ENCODE data around the gene PCSK7. TPM values are rescaled to one million over a fixed set of nuclear protein-coding genes. Genes with fewer than 3 reads are reported as not detected.

PCSK7 gene
- total RNA-seq, 4 donors from 2014 or later, result 136 to 244 (median 171) TPM

- DNase-seq, result no peak
- H3K36me3 ChIP-seq, result peaks cover 0 to 45% (median 0%) of the 10 kb centered on the region in 3 donors
- TF ChIP-seq CTCF (IDR thresholded peaks at IDR 0.05) (no peak), POLR2A (IDR thresholded peaks at IDR 0.05) (no peak)
- no peaks in the 10 kb centered on the region for H3K27me3 ChIP-seq
- H3K4me3 ChIP-seq, result no peak overlapping the region
- no peaks in the 10 kb centered on the region for H3K9me3 ChIP-seq
- H3K4me1 ChIP-seq, result no peaks in the 10 kb centered on the region
- no peak overlapping the region for H3K27ac ChIP-seq
These were observed 24.7 kb upstream of the PCSK7 start for GRCh38 chr11:117256573-117256972.

DNA sequence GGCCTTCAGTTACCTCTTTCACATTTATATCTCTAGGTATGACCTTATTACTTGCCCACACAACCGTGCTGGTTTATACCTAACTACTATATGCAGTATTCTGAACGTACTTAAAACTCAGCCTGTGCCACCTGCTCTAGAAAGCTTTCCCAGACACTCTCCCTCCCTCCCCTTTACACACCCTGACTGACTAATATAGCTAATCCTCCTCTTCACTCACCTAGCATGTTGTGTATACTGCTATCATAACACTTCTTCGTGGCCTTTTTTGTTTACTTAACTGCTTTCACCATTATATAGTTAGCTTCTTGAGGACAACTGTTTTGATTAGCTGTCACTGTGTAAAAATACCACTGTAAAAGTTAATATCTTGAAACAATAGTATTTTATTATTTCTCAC, 24.1 kb upstream of the PCSK7 start:
- no peak for DNase-seq
- TF ChIP-seq POLR2A (IDR thresholded peaks at IDR 0.05) (no peak), CTCF (IDR thresholded peaks at IDR 0.05) (no peak)
- Histone ChIP-seq H3K4me1 (no peaks in the 10 kb centered on the region), H3K4me3 (no peak overlapping the region), H3K27ac (no peak overlapping the region), H3K9me3 (no peaks in the 10 kb centered on the region), H3K27me3 (no peaks in the 10 kb centered on the region), H3K36me3 (peaks cover 0 to 39% (median 0%) of the 10 kb centered on the region in 3 donors)

GRCh38 chr11:117251506-117251905, 19.6 kb upstream of the PCSK7 start:
- Histone ChIP-seq H3K27ac (no peak overlapping the region), H3K9me3 (no peaks in the 10 kb centered on the region), H3K27me3 (no peaks in the 10 kb centered on the region), H3K36me3 (peaks cover 0 to 64% (median 0%) of the 10 kb centered on the region in 3 donors), H3K4me3 (no peak overlapping the region), H3K4me1 (no peaks in the 10 kb centered on the region)
- TF ChIP-seq POLR2A (IDR thresholded peaks at IDR 0.05), result no peak
- no peak for TF ChIP-seq CTCF (IDR thresholded peaks at IDR 0.05)
- no peak for DNase-seq

GRCh38 chr11:117249571-117249970, 17.7 kb upstream of the PCSK7 start:
- Histone ChIP-seq H3K4me3 (no peak overlapping the region), H3K9me3 (no peaks in the 10 kb centered on the region), H3K36me3 (peaks cover 0 to 78% (median 0%) of the 10 kb centered on the region in 3 donors), H3K4me1 (no peaks in the 10 kb centered on the region), H3K27me3 (no peaks in the 10 kb centered on the region), H3K27ac (no peak overlapping the region)
- no peak for DNase-seq
- TF ChIP-seq POLR2A (IDR thresholded peaks at IDR 0.05), result no peak
- no peak for TF ChIP-seq CTCF (IDR thresholded peaks at IDR 0.05)

- Histone ChIP-seq H3K27ac (no peak overlapping the region), H3K4me3 (no peak overlapping the region), H3K36me3 (peaks cover 0 to 76% (median 0%) of the 10 kb centered on the region in 3 donors), H3K9me3 (no peaks in the 10 kb centered on the region), H3K4me1 (no peaks in the 10 kb centered on the region), H3K27me3 (no peaks in the 10 kb centered on the region)
- DNase-seq, result no peak
- TF ChIP-seq CTCF (IDR thresholded peaks at IDR 0.05), result no peak
- TF ChIP-seq POLR2A (IDR thresholded peaks at IDR 0.05), result no peak
These were observed 16.5 kb upstream of the PCSK7 start for GRCh38 chr11:117248341-117248740.

- H3K4me3 ChIP-seq, result no peak overlapping the region
- TF ChIP-seq POLR2A (IDR thresholded peaks at IDR 0.05), result no peak
- no peak for TF ChIP-seq CTCF (IDR thresholded peaks at IDR 0.05)
- H3K36me3 ChIP-seq, result peaks cover 0 to 48% (median 0%) of the 10 kb centered on the region in 3 donors
- H3K4me1 ChIP-seq, result no peaks in the 10 kb centered on the region
- H3K27me3 ChIP-seq, result no peaks in the 10 kb centered on the region
- no peak overlapping the region for H3K27ac ChIP-seq
- no peaks in the 10 kb centered on the region for H3K9me3 ChIP-seq
- no peak for DNase-seq
These were observed 7.4 kb upstream of the PCSK7 start for GRCh38 chr11:117239295-117239694.
